Measurements from ENCODE around the gene CA12. TPM values are rescaled to one million over a fixed set of nuclear protein-coding genes. Genes with fewer than 3 reads are reported as not detected.

The CA12 gene
- total RNA-seq, 1 donor from 2014 or later, result not detected

- no peak for TF ChIP-seq CTCF (IDR thresholded peaks at IDR 0.05; ENCODE audit: partially characterized antibody, unreplicated experiment)
- Mint-ChIP-seq H3K4me3 (ENCODE audit: unreplicated experiment) (no peak overlapping the region), H3K27ac (ENCODE audit: unreplicated experiment) (no peak overlapping the region), H3K4me1 (ENCODE audit: low read depth, unreplicated experiment) (peaks cover 4% of the 10 kb centered on the region), H3K27me3 (ENCODE audit: unreplicated experiment) (peaks cover 4% of the 10 kb centered on the region), H3K36me3 (ENCODE audit: unreplicated experiment) (peaks cover 3% of the 10 kb centered on the region), H3K9me3 (ENCODE audit: unreplicated experiment) (peaks cover 2% of the 10 kb centered on the region)
- no peak for DNase-seq
Measured at GRCh38 chr15:63396152-63396928, 14.7 kb upstream of the CA12 start.

GRCh38 chr15:63395730-63396151 lies 14.1 kb upstream of the CA12 start:
- no peak for TF ChIP-seq CTCF (IDR thresholded peaks at IDR 0.05; ENCODE audit: partially characterized antibody, unreplicated experiment)
- no peak overlapping the region for H3K27ac Mint-ChIP-seq (ENCODE audit: unreplicated experiment)
- H3K4me1 Mint-ChIP-seq (ENCODE audit: low read depth, unreplicated experiment), result peaks cover 4% of the 10 kb centered on the region
- no peak overlapping the region for H3K4me3 Mint-ChIP-seq (ENCODE audit: unreplicated experiment)
- peaks cover 2% of the 10 kb centered on the region for H3K9me3 Mint-ChIP-seq (ENCODE audit: unreplicated experiment)
- peaks cover 4% of the 10 kb centered on the region for H3K27me3 Mint-ChIP-seq (ENCODE audit: unreplicated experiment)
- no peak for DNase-seq
- H3K36me3 Mint-ChIP-seq (ENCODE audit: unreplicated experiment), result peaks cover 3% of the 10 kb centered on the region

GRCh38 chr15:63392361-63393009 lies 10.8 kb upstream of the CA12 start:
- Mint-ChIP-seq H3K4me3 (ENCODE audit: unreplicated experiment) (no peak overlapping the region), H3K27ac (ENCODE audit: unreplicated experiment) (no peak overlapping the region), H3K36me3 (ENCODE audit: unreplicated experiment) (peaks cover 3% of the 10 kb centered on the region), H3K4me1 (ENCODE audit: low read depth, unreplicated experiment) (peaks cover 4% of the 10 kb centered on the region), H3K27me3 (ENCODE audit: unreplicated experiment) (no peaks in the 10 kb centered on the region), H3K9me3 (ENCODE audit: unreplicated experiment) (no peaks in the 10 kb centered on the region)
- no peak for TF ChIP-seq CTCF (IDR thresholded peaks at IDR 0.05; ENCODE audit: partially characterized antibody, unreplicated experiment)
- no peak for DNase-seq

GRCh38 chr15:63391669-63392360 lies 10.2 kb upstream of the CA12 start:
- no peak for TF ChIP-seq CTCF (IDR thresholded peaks at IDR 0.05; ENCODE audit: partially characterized antibody, unreplicated experiment)
- Mint-ChIP-seq H3K9me3 (ENCODE audit: unreplicated experiment) (no peaks in the 10 kb centered on the region), H3K4me1 (ENCODE audit: low read depth, unreplicated experiment) (peaks cover 3% of the 10 kb centered on the region), H3K4me3 (ENCODE audit: unreplicated experiment) (no peak overlapping the region), H3K27me3 (ENCODE audit: unreplicated experiment) (no peaks in the 10 kb centered on the region), H3K36me3 (ENCODE audit: unreplicated experiment) (peaks cover 3% of the 10 kb centered on the region), H3K27ac (ENCODE audit: unreplicated experiment) (no peak overlapping the region)
- no peak for DNase-seq
